C4-2B (cell line): ENCODE results near the gene ZIK1.

Experiments
- H3K27ac ChIP-seq: fragments of 450-650 bp; 2 replicates; pipeline ENCODE4 v1.5.1; 2017
- ZFX ChIP-seq: fragments of 450-650 bp; IDR thresholded peaks from 2 replicates; pipeline ENCODE4 v1.6.1; 2017
- TF ChIP-seq, protein P1 (sequence below): fragments of 450-650 bp; conservative IDR thresholded peaks from 2 replicates; pipeline ENCODE4 v1.5.1; 2017; ENCODE audit warnings: mild to moderate bottlenecking

The ZIK1 gene

GRCh38 chr19:57637379-57637778 is 53.4 kb downstream of the ZIK1 start:
- TF ChIP-seq ZFX: no peak
- TF ChIP-seq, protein P1, sequence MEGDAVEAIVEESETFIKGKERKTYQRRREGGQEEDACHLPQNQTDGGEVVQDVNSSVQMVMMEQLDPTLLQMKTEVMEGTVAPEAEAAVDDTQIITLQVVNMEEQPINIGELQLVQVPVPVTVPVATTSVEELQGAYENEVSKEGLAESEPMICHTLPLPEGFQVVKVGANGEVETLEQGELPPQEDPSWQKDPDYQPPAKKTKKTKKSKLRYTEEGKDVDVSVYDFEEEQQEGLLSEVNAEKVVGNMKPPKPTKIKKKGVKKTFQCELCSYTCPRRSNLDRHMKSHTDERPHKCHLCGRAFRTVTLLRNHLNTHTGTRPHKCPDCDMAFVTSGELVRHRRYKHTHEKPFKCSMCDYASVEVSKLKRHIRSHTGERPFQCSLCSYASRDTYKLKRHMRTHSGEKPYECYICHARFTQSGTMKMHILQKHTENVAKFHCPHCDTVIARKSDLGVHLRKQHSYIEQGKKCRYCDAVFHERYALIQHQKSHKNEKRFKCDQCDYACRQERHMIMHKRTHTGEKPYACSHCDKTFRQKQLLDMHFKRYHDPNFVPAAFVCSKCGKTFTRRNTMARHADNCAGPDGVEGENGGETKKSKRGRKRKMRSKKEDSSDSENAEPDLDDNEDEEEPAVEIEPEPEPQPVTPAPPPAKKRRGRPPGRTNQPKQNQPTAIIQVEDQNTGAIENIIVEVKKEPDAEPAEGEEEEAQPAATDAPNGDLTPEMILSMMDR: no peak
- no peak overlapping the region for H3K27ac ChIP-seq

GRCh38 chr19:57641715-57642234 is 57.8 kb downstream of the ZIK1 start:
- H3K27ac ChIP-seq: no peak overlapping the region
- TF ChIP-seq, protein P1: no peak
- TF ChIP-seq ZFX: no peak

DNA sequence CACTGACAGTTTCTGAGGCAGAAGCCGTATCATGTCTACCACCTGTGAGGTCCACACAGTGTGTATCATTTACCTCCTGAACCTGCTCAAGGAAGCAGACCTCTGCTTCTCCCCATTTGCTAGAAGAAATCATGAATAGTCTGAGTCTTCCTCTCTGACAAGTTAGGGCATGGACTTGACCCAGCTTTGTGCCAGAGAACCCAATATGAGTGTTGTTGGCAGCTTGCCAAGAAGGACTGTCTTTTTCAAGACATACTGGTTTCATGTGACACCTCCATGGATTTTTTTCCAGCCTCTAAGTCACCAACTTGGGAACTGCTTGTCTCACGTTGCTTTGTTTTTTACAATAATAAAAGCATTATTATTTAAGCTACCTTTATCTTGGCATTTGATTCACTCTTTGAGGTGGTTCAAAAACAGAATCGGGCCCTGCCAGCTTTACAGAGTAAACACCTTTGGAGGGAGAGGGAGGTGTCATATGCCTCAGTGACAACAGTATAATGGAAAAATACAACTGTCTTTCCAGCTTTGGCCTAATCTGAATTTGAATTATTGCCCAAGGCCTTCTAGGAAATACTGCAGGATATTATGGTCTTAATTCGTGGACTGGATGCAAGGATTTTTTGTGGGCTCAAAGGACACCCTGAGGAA is 58.6 kb downstream of the ZIK1 start:
- no peak overlapping the region for H3K27ac ChIP-seq

More for the DNA sequence above, 58.6 kb downstream of the ZIK1 start:
- TF ChIP-seq, protein P1: no peak
- no peak for TF ChIP-seq ZFX
